A172 (cell line): ENCODE measurements around the gene UCP3. TPM values are rescaled to one million over a fixed set of nuclear protein-coding genes. Genes with fewer than 3 reads are reported as not detected.

Experiments
- DNase-seq: peaks from one replicate; pipeline ENCODE4 v3.0.0-alpha.2; 2015; ENCODE audit warnings: low spot score
- total RNA-seq: library from RNA; depleted of rRNA; stranded (reverse); fragments of >200 nt; shearing (Covaris generic); gene quantifications from 2 replicates; pipeline ENCODE4 v1.2.3, GENCODE V29; 2014; rRNA removed

Gene UCP3
- total RNA-seq = 0.05 and 0.46 TPM in 2 replicates

GRCh38 chr11:74008373-74009229 lies at the start of gene UCP3:
UCP3 (minus strand) TSS chr11:74009085; CDS start chr11:74007042, 2,043 bp downstream.
- no peak for DNase-seq

GRCh38 chr11:74057249-74058151 lies 48.6 kb upstream of the UCP3 start:
- no peak for DNase-seq

- no peak for DNase-seq
Observed at GRCh38 chr11:74055938-74056337, 47.1 kb upstream of the UCP3 start.

- DNase-seq = no peak
Observed at GRCh38 chr11:74050465-74050864, 41.6 kb upstream of the UCP3 start.

GRCh38 chr11:74048993-74049392 lies 40.1 kb upstream of the UCP3 start:
- no peak for DNase-seq

- no peak for DNase-seq
Observed at GRCh38 chr11:74044538-74044937, 35.7 kb upstream of the UCP3 start.

- DNase-seq = no peak
Observed at GRCh38 chr11:74043450-74043849, 34.6 kb upstream of the UCP3 start.

- DNase-seq = peak; percentile 51
Observed at GRCh38 chr11:74037309-74037708, 28.4 kb upstream of the UCP3 start.

- DNase-seq = no peak
Observed at GRCh38 chr11:74035264-74035663, 26.4 kb upstream of the UCP3 start.

GRCh38 chr11:74033046-74033445 lies 24.2 kb upstream of the UCP3 start:
- DNase-seq = no peak

GRCh38 chr11:74030723-74031676 lies 22.1 kb upstream of the UCP3 start:
- no peak for DNase-seq

- DNase-seq = peak; percentile 53
Observed at GRCh38 chr11:74025467-74026166, 16.7 kb upstream of the UCP3 start.

- DNase-seq = peak; percentile 15
Observed at GRCh38 chr11:74024261-74025029, 15.6 kb upstream of the UCP3 start.

GRCh38 chr11:74023276-74023675 lies 14.4 kb upstream of the UCP3 start:
- no peak for DNase-seq

GRCh38 chr11:74022546-74022945 lies 13.7 kb upstream of the UCP3 start:
- DNase-seq = no peak

GRCh38 chr11:74021998-74022397 lies 13.1 kb upstream of the UCP3 start:
- DNase-seq = no peak

GRCh38 chr11:74020539-74020938 lies 11.7 kb upstream of the UCP3 start:
- no peak for DNase-seq

- no peak for DNase-seq
Observed at GRCh38 chr11:74019860-74020259, 11.0 kb upstream of the UCP3 start.

GRCh38 chr11:74019104-74019738 lies 10.3 kb upstream of the UCP3 start:
- DNase-seq = no peak
